22Rv1 (cell line): ENCODE measurements around the gene AGFG1.

Experiments used
- CTCF ChIP-seq: fragments of 450-650 bp; IDR thresholded peaks from 2 replicates; pipeline ENCODE4 v1.5.1; 2017; ENCODE audit warnings: mild to moderate bottlenecking
- ZFX ChIP-seq: fragments of 450-650 bp; IDR thresholded peaks from 2 replicates; pipeline ENCODE4 v1.6.1; 2017; ENCODE audit warnings: antibody characterized with exemption, borderline replicate concordance

DNA sequence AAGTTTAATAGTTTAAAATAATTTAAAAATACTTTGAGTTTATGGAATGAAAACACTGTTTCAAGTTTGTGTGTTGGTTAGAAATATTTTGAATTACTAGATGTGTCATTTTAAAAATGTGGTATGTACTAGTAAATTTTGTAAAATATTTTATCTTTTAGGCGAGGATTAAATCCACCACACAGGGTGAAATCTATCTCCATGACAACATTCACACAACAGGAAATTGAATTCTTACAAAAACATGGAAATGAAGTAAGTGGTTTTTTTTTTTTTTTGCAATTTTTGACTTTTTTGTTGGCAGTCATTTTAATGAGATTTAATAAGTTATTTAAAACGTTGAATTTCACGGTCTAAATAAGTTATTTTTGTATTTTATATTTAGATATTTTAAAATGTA, 19.4 kb downstream of the AGFG1 start:
- TF ChIP-seq CTCF: no peak
- TF ChIP-seq ZFX: no peak
